ENCODE measurements around the gene USP2.
A peak's percentile ranks its signal among the peaks of the same experiment; 100 is the strongest.

The USP2 gene, protein sequence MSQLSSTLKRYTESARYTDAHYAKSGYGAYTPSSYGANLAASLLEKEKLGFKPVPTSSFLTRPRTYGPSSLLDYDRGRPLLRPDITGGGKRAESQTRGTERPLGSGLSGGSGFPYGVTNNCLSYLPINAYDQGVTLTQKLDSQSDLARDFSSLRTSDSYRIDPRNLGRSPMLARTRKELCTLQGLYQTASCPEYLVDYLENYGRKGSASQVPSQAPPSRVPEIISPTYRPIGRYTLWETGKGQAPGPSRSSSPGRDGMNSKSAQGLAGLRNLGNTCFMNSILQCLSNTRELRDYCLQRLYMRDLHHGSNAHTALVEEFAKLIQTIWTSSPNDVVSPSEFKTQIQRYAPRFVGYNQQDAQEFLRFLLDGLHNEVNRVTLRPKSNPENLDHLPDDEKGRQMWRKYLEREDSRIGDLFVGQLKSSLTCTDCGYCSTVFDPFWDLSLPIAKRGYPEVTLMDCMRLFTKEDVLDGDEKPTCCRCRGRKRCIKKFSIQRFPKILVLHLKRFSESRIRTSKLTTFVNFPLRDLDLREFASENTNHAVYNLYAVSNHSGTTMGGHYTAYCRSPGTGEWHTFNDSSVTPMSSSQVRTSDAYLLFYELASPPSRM

DNA sequence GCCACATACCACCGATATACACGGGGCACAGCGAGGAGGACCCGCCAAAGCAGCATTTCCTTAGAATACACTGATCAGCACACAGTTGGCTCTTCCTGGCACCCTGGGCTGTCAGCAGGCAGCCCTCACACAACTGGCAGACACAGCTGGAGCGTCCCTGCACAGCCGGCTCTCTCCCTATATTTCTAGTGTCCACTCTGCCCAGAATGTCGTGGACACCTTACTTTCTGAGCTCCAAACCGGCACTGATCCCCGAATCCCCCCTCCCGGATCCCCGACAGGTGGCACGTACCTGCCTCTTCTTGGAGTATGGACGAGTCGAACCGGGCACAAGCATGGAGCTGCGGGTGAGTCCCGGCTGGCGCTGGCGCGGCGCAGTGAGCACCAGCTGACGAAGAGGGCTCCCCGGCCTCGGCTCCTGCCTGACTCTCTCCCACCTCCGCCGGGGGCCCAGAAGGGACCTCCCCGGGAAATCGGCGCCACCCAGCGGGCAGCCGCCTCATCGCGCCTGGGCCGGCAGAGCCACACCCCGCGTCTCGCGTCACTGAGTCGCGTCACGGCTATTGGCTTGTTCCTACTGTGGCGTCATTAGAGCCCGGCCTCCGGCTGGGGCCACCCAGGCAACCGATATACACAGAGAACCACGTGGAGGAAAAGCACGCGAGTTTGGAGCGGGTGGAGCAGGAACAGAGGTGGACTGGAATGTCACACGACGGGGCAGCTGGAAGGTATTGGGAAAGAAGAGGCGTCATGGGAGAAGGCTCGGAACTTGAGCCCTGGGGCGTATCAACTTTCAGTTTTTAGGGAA, at the start of gene USP2:
USP2 (minus strand) TSS at position 510 of the 808 bp plus-strand sequence. CDS start 8,210 bp downstream, outside the sequence.
- peak; percentile 98 for DNase-seq

DNA sequence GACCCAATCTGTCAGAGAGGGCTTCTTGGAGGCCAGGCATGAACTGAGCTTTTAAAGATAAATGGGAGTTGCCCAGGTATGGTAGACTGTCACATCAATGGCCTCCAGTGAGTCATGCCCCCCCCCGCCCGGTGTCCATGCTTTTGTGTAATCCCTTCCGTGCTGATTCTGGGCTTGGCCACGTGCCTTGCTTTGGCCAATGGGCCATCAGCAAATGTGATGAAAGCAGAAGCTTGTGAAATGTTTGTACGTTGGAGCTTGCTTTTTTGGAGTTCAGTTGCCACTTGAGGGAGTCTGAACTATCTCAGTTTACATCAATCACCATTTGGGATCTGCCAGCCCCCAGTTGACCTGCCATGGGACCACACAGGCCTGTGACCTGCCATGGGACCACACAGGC, 45.8 kb upstream of the USP2 start:
- no peak for DNase-seq

DNA sequence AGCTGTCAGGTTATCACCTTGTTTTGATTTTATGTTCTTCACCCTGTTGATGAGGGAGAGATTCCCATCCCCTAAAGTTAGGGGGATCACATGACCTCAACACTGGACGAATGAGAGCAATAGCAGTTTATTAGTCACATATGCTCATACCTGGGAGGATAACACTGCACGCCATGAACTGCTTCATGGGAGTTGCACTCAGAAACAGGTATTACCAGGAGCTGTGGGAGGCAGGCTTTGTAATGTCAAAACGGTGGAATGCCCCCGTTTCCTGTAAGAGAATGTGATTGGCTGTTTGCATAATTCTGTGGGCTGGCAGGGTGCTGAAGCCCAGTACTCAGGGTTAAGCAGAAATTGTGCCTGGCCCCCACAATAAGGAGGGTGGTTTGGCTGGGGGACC, 44.7 kb upstream of the USP2 start:
- DNase-seq, result no peak

DNA sequence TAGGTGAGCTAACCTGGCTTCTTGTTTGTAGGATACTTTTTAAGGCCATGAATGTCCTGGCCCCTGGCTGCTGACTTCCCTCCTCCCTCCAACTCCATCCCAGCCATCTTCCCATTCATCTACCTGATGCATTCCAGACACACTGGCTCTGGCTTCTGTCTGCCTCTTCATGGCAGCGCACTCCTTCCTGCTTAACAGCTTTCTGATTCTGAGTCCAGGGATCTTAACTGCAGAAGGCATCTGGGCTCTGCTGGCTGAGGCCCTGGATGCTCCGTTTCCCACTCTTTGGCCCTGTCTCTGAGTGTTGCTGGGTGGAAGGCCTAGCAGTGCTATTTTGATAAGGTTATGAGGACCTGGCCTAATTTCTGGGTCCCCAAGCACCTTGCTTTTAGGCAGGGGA, 43.3 kb upstream of the USP2 start:
- no peak for DNase-seq

DNA sequence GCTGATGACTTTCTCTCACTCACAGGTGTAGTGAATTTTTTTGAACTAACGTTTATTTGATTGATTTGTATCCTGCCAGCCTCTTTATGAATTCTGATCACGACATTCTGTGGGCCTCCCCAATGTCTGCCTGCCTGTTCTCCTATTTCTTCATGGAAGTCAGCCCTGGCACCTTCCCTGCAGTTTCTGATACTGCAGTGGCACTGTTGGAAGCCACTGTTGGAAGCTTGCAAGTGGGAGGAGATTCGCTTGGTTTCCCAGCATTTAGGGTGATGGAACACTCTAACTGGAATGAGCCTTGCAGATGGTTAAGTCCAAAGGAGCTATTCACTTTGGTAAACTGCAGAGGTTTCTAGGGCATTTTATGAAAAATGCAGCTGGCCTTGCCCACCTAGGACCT, 42.8 kb upstream of the USP2 start:
- no peak for DNase-seq

DNA sequence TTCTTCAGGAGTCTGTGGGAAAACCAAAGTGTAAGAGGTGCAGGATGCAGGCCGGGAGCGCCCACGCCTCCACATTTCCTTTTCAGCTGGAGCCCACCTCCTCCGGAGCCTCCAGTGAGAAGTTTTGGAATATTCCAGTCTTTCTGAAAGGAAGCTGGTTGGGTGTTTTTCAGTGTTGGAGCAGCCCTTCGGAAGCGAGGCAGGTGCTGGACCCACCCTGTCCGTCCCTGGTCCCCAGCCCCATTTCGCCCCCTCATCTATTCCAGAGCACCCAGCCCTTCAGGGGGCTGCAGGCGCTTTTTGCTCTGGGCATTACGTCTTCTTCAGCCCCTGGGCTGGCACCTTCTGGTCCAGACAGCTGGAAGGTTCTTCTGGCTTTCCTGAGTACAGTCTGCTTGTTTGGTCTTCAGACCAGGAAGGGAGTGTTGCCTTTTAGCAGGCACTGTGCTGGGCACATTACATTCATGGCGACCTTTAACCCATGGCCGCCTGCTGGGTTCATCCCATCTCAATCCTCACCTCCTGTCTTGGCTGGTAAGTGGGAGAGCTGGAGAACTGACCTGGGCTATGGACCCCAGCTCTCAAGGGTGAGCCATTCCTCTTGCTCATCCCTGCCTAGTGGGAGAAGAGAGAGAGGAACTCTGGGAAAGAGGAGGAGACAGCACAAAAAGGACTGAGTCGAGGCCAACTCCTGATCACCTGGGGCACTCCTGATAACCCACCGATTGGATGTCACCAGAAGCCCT, 42.2 kb upstream of the USP2 start:
- DNase-seq, result no peak

DNA sequence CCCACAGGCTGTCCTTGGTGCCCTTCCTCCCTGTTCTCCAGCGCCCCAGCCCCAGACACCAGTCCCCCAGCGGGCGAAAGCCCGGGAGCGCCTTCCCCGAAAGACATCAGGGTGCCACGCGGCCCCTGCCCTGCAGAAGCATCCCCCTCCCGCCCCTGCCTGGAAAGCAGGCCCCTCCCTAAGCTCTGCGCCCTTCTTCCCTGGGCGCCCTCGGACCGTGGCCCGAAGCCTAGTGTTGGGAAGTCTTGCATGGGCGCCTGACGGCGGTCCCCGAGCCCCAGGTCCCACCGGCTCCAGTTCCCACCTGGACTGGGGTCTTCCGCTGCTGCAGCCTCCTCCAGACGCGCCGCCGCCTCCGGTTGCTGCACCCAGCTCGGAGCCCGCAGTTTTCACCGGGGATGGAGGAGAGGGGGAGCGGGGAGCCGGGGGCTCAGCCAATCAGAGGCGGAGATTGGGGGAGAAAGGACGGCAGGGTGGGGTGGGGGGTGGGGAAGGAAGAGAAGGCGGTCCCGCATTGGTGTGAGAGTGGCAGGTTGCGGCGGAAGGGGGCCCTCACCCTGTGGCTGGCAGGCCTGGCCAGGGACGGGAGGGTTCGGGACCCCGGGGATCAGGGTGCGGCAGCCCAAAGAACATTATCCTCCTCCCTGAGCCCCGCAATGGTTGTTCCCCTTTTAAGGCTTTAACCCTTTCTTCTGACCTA, 41.5 kb upstream of the USP2 start, which contains the start of gene THY1:
THY1 (minus strand) TSS at position 364 of the 700 bp plus-strand sequence. CDS start 2,267 bp downstream, outside the sequence.
- no peak for DNase-seq

DNA sequence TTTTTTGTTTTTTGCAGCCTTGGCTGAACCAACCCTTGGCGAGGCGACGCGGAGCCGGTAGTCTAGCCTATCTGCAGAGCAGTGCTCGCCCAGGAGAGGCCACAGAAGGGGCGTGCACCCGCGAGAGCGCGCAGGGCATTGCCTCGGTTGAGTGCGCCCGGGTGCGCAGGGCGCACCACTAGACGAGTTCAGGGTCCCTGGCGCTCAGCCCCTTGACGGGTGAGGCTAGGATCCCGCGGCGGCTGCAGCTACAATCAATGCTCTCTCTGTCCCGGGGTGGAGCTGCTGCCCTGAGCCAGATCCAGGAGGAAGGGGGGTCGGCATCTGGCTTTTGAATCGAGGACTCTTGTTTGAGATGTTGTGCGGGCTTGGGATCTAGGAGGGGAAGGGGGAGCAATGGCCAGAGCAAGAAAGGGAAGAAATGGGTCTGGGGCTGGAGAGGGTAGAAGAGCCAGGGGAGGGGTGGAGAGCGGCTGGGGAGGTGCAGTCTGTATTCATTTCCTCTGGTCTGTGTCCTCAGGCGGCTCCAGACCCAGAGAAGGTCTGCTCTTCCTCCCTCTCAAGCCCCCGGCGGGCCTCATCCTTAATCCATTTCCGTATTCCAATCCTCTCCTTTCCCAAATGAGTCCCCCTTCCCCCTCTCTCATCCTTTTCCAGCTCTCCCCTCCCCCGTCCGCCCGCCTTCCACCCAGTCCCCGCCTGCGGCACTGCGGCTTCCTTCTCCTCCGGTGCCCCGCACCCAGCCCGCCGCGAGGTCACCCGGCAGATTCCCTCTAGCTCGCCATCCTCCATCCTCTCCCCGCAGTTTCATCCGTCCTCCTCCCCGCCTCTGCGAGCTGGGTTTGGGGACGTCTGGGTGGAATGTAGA, 40.7 kb upstream of the USP2 start:
- no peak for DNase-seq

DNA sequence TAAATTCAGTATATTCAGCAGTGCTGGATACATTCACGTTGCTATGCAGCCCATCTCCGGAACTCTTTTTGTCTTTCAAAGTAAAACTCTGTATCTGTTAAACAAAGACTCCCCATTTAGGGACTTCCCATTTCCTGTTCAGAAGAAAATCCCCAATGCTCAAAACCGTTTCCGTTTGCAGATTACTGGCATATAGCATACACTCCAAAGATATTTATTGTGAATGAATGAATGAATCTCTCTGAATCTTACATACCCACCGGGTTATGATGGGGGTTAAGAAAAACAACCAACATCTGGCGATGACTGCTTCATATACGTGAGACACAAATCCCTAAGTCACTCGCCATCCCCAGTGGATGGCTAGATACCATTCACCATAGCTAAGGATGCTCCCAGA, 39.9 kb upstream of the USP2 start:
- no peak for DNase-seq

DNA sequence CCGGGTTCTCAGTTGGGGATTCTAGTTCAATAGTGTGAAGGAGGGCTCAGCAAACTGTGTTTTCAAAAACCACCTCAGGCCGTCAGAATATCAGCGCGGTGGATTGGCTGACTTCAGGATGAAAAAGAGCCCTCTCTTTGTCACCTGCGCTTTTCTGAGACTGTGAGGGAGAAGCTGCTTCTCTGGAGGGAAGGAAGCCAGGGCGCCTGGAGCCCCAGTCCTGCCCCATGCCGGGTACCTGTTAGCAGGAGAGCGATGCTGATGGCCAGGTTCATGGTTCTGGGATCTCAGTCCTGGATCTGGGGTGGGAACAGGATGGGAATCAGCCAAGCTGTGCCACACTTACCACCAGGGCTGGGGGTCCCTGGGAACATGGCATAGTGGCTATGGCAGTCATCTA, 39.1 kb upstream of the USP2 start:
- DNase-seq, result no peak

DNA sequence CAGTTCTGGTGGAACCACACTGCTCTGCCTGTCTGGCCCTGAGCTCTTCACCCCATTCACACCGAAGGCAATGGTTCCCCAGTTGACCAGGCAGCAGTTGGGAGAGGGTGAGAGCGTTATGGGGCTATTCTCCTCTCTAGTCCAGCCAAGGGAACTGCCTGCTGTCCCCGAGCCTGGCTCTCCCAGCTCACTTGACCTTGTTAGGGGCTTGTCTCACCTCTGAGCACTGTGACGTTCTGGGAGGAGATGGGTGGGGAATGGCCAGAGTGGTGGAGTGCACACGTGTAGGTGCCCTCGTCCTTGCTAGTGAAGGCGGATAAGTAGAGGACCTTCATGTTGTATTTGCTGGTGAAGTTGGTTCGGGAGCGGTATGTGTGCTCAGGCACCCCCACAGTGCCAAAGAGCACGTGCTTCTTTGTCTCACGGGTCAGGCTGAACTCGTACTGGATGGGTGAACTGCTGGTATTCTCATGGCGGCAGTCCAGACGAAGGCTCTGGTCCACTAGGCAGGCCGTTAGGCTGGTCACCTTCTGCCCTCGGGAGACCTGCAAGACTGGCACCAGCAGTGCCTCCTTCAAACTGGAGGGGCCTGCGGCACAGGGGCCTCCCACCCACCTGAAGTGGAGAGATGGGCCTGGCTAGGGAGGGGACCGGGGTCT, 38.5 kb upstream of the USP2 start:
- no peak for DNase-seq

DNA sequence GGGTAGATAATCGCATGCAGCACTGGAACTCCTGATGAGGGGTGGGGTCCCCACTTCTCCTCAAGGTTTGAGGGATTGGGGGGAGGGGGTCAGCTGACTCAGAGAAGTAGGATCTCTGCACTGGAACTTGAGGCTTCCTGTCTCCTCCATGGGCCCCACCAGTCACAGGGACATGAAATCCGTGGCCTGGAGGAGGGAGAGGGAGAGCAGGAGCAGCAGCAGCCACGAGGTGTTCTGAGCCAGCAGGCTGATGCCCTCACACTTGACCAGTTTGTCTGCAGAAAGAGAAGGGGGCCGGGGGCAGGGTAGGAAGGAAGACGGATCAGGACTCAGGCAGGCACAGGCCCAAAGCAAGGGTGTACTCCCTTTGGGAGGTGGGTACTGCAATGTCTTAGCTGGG, 37.8 kb upstream of the USP2 start:
- no peak for DNase-seq

DNA sequence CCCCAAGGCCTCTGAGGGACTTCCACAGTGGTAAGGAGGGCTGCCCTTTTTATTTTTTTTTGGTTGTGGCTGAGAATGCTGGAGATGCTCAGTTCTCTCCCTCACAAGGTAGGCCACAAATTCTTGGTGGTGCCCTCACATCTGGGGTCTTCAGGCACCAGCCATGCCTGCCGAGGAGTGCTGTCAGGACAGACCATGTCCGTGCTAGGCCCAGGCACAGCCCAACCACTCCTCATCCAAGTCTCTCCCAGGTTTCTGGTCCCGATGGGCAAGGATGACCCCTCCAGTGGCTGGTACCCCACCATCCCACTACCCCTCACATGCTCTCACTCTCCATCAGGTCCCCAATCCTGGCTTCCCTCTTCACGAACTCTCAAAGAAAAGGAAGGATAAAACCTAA, 37.3 kb upstream of the USP2 start:
- DNase-seq, result no peak

DNA sequence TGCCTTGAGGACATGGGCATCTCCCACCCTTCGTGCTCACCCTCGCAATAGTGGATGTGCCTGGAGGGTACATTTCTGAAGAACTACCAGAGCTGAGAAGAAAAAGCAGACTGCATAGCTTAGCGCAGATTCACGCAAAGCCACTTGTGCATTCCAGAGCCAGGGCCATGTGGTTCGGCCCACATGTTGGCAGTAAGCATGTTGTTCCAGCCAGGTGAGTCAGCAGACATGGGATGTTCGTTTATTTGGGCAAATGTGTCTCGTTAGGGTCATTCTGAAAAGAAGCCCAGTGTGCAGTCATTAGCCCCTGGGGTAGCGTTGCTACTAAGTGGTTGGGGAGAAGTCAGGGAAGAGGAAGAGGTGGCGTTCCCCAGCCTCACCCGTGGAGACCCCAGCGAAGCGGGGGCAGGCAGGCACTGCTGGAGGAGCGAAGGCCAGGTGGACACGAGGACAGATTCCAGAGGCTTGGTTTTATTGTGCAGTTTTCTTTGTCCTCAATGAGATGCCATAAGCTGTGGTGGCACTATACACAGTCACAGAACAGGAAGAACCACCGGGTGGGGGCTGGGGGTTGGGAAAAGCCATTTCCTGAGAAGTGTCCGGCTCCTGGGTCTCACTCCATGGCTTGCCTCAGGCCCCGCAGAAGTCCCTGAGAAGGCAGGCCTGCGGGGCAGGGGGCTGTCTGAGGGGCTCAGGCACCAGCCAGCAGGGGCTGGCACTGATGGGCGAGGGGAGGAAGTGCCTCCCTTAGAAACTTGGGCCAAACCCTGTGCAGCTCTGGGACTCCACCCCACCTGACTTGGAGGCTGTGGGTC, 36.4 kb upstream of the USP2 start:
- DNase-seq, result no peak

DNA sequence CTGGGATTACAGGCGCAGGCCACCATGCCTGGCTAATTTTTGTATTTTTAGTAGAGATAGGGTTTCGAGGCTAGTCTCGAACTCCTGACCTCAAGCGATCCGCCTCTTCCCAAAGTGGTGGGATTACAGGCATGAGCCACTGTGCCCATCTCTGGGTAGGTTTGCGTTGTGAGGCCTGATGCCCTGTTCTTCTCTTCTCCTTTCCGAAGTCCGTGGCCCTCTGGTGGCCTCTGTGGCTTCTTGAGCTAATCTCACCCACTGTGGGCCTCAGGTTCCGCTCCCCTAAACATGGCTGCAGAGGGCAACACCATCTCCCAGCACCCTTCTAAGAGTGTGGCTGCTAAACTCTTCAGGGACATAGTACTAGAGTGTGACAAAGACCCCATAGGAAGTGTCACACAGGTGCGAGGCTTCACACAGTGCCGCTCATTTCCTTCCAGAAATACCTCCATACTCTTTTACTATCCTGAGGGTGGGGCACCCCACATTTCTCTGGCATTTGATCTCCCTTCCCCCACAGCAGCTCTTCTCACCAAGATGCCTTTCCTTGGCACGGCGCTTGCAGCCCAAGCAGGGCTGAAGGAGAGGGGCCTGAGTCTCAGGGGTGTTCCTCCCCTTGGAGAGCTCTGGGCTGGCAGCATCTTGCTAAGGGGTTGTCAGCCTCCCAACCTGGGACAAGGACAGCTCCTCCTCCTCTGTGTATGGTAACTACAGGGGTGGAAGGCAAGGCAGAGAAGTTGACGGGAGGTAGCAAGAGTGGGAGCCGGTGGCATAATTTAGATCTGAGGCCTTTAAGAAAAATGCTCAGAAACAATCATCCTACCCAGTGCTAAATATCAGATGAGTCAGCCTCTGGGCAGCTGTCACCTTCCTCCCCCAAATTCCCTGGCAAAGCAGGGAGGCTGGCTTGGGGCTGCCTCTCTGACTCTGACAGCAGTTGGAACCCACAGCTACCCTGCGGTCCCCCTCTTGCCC, 35.4 kb upstream of the USP2 start:
- no peak for DNase-seq

DNA sequence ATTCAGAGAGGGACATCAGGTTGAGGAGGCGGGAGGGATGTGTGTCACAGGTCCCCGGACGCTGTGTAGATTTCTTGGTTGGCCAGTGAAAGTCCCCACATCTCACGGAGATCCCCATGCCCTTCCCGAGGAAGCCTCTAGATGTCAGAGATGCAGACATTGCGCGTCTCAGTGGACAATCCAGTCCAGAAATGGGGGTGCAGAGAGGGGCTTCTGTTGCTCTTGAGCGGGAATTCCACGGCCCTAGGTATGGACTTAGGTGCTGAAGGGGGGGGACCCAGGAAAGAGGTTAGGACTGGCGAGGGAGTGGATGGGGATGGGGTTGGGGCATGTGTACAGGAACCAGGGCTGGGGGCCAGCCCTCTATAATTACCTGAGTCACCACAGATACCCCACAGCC, 34.5 kb upstream of the USP2 start:
- DNase-seq, result no peak

DNA sequence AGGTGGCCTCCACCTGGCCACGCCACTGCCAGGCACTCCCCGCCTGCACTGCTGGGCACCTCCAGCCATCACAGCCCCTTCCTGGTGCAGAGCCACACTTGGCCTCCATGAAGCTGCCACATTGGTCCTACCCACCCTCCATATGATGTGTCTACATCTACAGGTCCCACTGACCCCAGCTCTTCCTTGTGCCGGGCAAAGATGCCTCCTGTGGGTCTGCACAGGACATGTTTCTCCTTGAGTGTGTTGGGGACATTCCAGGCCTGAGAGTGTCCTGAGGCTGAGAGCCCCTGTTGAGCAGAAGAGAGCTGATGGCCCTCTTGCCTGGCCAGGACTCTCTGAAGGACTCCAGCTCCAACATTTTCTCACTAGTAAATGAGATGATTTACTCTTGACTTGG, 34.0 kb upstream of the USP2 start:
- no peak for DNase-seq

DNA sequence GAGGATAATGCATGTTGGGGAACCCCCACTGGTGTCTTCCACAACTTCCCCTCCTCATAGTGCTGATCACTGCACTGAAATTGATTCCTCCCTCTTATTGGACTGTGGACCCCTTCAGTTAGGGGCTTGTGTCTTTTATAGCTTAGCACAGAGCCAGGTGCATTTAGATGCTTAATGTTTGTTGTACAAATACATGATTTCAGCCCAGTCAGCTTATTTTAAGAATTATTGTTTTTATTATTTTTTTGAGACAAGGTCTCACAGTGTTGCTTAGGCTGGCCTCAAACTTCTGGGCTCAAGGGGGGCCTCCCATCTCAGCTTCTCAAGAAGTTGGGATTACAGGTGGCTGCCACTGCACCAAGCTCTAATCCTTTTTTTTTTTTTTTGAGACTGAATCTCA, 33.2 kb upstream of the USP2 start:
- no peak for DNase-seq

DNA sequence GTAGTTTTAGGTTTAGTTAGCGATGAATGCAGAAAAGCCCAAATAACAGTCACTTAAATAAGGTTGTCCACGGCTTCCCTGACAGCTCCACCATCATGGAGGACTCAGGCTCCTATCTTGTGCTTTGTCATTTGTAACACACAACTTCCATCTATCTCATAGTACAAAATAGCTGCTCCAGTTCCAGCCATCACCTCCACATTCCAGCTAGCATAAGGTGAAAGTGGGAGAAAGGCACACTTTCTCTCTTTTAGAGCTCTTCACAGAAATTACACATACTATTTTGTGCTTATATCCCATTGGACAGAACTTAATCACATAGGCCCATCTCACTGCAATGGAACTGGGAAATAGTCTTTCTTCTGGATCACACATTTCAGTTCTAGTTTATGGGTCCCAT, 32.8 kb upstream of the USP2 start:
- no peak for DNase-seq
